Colonic mucosa (tissue), 4 donors: ENCODE results near the gene FSHR. TPM values are rescaled to one million over a fixed set of nuclear protein-coding genes. Genes with fewer than 3 reads are reported as not detected.

Experiments used
- DNase-seq: peaks from one replicate; pipeline ENCODE4 v3.0.0-alpha.2; 2020
- H3K27ac ChIP-seq: fragments of 200-600 bp; one replicate; pipeline ENCODE4 v1.8.0; 2021
- H3K27me3 ChIP-seq: fragments of 200-600 bp; one replicate; pipeline ENCODE4 v1.8.0; 2021
- H3K36me3 ChIP-seq: fragments of 200-600 bp; one replicate; pipeline ENCODE4 v1.8.0; 2021
- H3K4me1 ChIP-seq: fragments of 200-600 bp; one replicate; pipeline ENCODE4 v1.8.0; 2021; ENCODE audit warnings: mild to moderate bottlenecking
- H3K4me3 ChIP-seq: fragments of 200-600 bp; one replicate; pipeline ENCODE4 v1.8.0; 2021
- H3K9ac ChIP-seq, 2 donors: one replicate each; pipeline ENCODE4 v1.7.0; 2013; ENCODE audit warnings: control low read depth in 2 of 2, low read depth in 2 of 2, low read length in 2 of 2
- H3K9me3 ChIP-seq: fragments of 200-600 bp; one replicate; pipeline ENCODE4 v1.8.0; 2021
- intact Hi-C: fragments of 100-400 bp; cut with DNase I; formaldehyde crosslinking; loops from one replicate; pipeline ENCODE4 v1.14.1; 2022
- total RNA-seq, 2 donors: library from RNA; stranded (reverse); fragmentation: NEBNext Ultra II Directional in 1 of 2; extraction: Animal tissue kit (Norgen Biotek cat#: 25700) in 1 of 2; gene quantifications; one replicate each; pipeline ENCODE4 v1.2.1, GENCODE V29; 2021
- TF ChIP-seq, protein P1 (sequence below): fragments of 200-600 bp; IDR thresholded peaks from one replicate; pipeline ENCODE4 v1.8.0; 2022; ENCODE audit warnings: antibody characterized with exemption, mild to moderate bottlenecking
- donor health status: healthy.
- donor health status: DM: no; HTN: no; CAD: no.
- donor health status: DM: no; HTN: no; CAD: no.

The FSHR gene
- total RNA-seq, 2 donors from 2014 or later: not detected

DNA sequence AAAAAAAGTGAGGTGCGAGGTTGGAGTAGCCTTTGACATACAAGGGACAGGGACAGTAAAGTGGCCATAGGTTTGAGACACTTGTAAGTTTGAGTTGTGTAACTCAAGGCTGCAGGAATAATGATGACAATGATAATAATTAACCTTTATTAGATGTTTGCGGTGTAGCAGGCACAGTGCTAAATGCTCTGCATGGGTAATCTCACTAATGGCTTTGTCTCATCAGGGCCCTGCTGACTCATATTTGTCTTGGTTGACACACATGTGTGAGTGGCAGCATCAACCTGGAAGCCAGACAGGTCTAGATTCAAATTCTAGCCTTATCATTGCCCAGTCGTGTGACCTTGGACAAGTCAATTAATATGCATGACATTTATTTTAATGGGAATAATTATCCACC is 126.2 kb downstream of the FSHR start:
- no peaks in the 10 kb centered on the region for H3K27me3 ChIP-seq
- no peak for DNase-seq

GRCh38 chr2:49026706-49027105 is 127.6 kb downstream of the FSHR start:
- no peak overlapping the region for H3K4me3 ChIP-seq
- H3K4me1 ChIP-seq: no peaks in the 10 kb centered on the region
- H3K9ac ChIP-seq: no peak overlapping the region
- DNase-seq: no peak
- intact Hi-C loops: no loop called here
- TF ChIP-seq, protein P1, sequence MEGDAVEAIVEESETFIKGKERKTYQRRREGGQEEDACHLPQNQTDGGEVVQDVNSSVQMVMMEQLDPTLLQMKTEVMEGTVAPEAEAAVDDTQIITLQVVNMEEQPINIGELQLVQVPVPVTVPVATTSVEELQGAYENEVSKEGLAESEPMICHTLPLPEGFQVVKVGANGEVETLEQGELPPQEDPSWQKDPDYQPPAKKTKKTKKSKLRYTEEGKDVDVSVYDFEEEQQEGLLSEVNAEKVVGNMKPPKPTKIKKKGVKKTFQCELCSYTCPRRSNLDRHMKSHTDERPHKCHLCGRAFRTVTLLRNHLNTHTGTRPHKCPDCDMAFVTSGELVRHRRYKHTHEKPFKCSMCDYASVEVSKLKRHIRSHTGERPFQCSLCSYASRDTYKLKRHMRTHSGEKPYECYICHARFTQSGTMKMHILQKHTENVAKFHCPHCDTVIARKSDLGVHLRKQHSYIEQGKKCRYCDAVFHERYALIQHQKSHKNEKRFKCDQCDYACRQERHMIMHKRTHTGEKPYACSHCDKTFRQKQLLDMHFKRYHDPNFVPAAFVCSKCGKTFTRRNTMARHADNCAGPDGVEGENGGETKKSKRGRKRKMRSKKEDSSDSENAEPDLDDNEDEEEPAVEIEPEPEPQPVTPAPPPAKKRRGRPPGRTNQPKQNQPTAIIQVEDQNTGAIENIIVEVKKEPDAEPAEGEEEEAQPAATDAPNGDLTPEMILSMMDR: no peak
- no peaks in the 10 kb centered on the region for H3K36me3 ChIP-seq
- no peaks in the 10 kb centered on the region for H3K9me3 ChIP-seq
- H3K27ac ChIP-seq: no peak overlapping the region
- no peaks in the 10 kb centered on the region for H3K27me3 ChIP-seq

More for the DNA sequence above, 126.2 kb downstream of the FSHR start:
- Histone ChIP-seq H3K27ac (no peak overlapping the region), H3K4me3 (no peak overlapping the region), H3K9ac (no peak overlapping the region), H3K4me1 (no peaks in the 10 kb centered on the region), H3K9me3 (no peaks in the 10 kb centered on the region), H3K36me3 (no peaks in the 10 kb centered on the region)
- TF ChIP-seq, protein P1: no peak
- intact Hi-C loops: no loop called here

DNA sequence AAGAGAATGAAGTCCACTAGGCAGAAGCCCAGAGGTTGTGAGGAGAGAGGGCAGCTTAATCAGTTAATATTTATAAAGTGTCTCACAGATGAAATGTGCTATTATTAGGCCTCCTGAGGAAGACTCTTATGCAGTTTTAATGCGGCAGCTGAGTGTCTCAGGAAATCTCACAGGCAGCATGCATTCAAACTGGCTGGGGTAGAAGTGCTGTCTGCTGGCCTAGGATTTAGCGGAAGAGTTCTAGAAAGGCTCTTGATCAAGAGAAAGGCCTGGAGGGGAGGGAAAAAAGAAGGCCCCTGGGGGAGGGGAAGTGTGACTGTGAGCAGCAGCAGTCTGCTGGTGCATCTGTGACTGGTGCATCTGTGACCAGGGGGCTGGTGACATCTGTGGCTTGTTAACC is 133.0 kb downstream of the FSHR start:
- TF ChIP-seq, protein P1: no peak
- Histone ChIP-seq H3K4me1 (no peaks in the 10 kb centered on the region), H3K9me3 (no peaks in the 10 kb centered on the region), H3K36me3 (no peaks in the 10 kb centered on the region), H3K27me3 (no peaks in the 10 kb centered on the region), H3K27ac (no peak overlapping the region), H3K4me3 (no peak overlapping the region), H3K9ac (no peak overlapping the region)
- intact Hi-C loops: no loop called here
- DNase-seq: no peak

DNA sequence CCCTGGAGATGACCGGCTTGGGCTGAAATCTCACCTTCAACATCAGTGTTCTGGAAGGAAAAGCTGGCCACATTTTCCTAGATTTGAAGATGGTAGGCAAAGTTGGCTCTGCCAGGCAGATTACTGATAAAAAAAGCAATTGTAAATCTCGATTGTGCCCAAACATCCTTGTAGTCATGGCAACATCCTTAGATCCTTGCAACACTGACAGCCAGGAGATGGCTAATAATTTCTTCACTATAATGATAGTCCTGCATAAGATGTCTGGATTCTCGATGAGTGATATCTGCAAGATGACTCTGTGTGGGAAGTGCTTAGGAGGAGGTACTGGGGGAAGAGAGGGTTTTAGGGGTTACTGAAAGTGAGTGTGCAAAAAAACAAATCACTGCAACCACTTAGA is 149.1 kb downstream of the FSHR start:
- Histone ChIP-seq H3K27ac (no peak overlapping the region), H3K36me3 (no peaks in the 10 kb centered on the region), H3K4me1 (no peaks in the 10 kb centered on the region), H3K27me3 (no peaks in the 10 kb centered on the region), H3K9ac (no peak overlapping the region), H3K9me3 (no peaks in the 10 kb centered on the region), H3K4me3 (no peak overlapping the region)
- DNase-seq: no peak
- TF ChIP-seq, protein P1: no peak
- intact Hi-C loops: no loop called here

- Histone ChIP-seq H3K9ac (no peak overlapping the region), H3K9me3 (no peaks in the 10 kb centered on the region), H3K27ac (no peak overlapping the region), H3K4me3 (no peak overlapping the region), H3K36me3 (no peaks in the 10 kb centered on the region), H3K4me1 (no peaks in the 10 kb centered on the region), H3K27me3 (no peaks in the 10 kb centered on the region)
- TF ChIP-seq, protein P1: no peak
- no peak for DNase-seq
- intact Hi-C loops: no loop called here
Observed at GRCh38 chr2:49004036-49004626, 150.2 kb downstream of the FSHR start.
